MM.1S (cell line): ENCODE results near the gene RBM45.

ENCODE experiments used
- CTCF ChIP-seq: fragments of 300-600 bp; sonication (generic); IDR thresholded peaks from 2 replicates; pipeline ENCODE4 v1.5.1; 2016; ENCODE audit warnings: antibody characterized with exemption, low read length, mixed read lengths
- EZH2 ChIP-seq: fragments of 300-600 bp; sonication (generic); optimal IDR thresholded peaks from 2 replicates; pipeline ENCODE3; 2017; ENCODE audit warnings: low read depth, mild to moderate bottlenecking, antibody characterized with exemption, low read length, mixed read lengths

DNA sequence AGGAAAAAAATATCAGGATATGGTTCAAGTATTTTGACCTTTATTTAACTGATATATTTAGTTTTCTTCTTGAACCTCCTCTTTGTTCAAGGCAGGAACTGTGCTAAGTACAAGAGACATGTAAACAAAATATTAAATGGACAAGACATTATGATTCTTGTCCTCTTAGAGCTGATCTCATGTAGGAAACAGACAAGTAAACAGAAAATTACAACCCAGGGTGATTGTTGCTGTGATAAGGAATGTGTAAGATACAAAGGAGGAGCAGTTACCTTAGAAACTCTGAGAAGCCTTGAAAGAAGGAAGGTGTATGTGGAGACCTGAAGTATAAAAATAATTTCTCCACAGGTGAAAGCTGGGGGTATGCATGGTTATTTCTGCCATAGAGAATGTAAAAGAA is 12.9 kb downstream of the RBM45 start:
- TF ChIP-seq CTCF, result no peak
- no peak for TF ChIP-seq EZH2
